ENCODE measurements around the gene CEP41.

DNA sequence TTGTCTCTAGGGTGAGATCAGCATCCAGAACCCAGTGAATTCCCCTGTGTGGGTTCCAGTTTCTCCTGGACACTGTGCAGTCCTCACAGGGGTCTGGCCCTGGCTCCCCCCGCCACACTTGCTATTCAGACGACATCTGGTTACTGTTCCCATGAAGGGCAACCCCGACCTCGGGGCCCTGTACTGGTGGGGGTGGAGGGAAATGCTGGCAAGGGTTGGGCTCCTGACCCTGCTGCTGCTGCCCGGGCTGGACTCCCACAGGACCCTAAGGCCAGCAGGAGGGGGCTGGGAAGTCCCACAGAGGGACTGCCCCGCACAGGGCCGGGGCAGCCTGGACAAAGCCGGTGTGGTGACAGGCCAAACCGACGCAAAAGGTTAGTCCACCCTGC, 61.3 kb downstream of the CEP41 start:
- TF ChIP-seq, protein P1, sequence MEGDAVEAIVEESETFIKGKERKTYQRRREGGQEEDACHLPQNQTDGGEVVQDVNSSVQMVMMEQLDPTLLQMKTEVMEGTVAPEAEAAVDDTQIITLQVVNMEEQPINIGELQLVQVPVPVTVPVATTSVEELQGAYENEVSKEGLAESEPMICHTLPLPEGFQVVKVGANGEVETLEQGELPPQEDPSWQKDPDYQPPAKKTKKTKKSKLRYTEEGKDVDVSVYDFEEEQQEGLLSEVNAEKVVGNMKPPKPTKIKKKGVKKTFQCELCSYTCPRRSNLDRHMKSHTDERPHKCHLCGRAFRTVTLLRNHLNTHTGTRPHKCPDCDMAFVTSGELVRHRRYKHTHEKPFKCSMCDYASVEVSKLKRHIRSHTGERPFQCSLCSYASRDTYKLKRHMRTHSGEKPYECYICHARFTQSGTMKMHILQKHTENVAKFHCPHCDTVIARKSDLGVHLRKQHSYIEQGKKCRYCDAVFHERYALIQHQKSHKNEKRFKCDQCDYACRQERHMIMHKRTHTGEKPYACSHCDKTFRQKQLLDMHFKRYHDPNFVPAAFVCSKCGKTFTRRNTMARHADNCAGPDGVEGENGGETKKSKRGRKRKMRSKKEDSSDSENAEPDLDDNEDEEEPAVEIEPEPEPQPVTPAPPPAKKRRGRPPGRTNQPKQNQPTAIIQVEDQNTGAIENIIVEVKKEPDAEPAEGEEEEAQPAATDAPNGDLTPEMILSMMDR (IDR thresholded peaks at IDR 0.05), result no peak
- TF ChIP-seq POLR2A (IDR thresholded peaks at IDR 0.05), result no peak

Measured in body of pancreas (tissue), 4 donors.